HG02798 (cell line): ENCODE measurements around the gene SLC35F3.
"Not testable (repeated sequence)": the region's sequence is repeated elsewhere in the genome, so short reads cannot be mapped to it uniquely, and the experiment has no call there.

ENCODE experiments used
- ATAC-seq: cut with Tn5 transposase; IDR thresholded peaks from one replicate; pipeline ENCODE4 v1.9.1; 2021; ENCODE audit warnings: mild to moderate bottlenecking; ENCODE audit not compliant: unreplicated experiment, poor library complexity

Gene SLC35F3

GRCh38 chr1:234169161-234169849, 264.8 kb downstream of the SLC35F3 start:
- no peak for ATAC-seq

DNA sequence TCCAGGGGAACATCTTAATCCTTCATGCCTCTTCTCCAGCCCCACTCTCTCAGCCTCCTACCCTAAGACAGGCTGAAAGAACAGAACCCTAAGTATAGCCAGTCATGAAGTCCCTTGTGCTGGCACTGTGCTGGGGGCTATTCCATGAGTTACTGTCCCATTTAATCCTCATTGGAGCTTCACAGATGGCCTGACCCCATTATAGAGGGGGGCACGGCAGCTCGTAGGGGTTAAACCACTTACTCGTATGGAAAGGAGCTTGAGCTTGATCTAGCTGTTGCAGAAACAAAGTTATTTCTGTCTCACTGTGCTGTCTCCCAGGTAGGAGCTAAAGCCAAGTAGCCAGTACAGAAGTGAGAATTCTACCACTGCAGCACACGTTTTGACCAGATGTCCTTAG, 265.6 kb downstream of the SLC35F3 start:
- no peak for ATAC-seq

DNA sequence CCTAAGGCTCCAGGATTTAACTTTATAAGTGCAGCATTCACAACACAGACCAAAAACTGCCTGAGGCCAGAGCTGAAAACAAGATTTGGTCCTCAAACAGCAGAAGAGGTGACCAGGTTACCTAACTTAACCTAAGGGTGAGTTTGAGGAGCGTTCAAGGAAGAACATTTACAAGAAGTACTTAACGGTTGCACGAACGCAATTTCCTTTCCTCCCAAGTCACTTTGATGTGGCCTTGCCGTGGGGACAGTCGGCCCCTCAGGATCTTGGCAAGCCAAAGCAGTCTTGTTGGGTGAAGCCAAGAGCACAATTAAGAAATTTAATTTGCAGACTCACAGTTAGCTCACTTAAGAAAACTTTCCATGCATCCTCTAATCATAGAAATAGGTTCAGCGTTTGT, 266.1 kb downstream of the SLC35F3 start:
- no peak for ATAC-seq

- ATAC-seq, result no peak
These were observed 269.5 kb downstream of the SLC35F3 start for GRCh38 chr1:234173968-234174367.

- no peak for ATAC-seq
These were observed 270.9 kb downstream of the SLC35F3 start for GRCh38 chr1:234175363-234175762.

DNA sequence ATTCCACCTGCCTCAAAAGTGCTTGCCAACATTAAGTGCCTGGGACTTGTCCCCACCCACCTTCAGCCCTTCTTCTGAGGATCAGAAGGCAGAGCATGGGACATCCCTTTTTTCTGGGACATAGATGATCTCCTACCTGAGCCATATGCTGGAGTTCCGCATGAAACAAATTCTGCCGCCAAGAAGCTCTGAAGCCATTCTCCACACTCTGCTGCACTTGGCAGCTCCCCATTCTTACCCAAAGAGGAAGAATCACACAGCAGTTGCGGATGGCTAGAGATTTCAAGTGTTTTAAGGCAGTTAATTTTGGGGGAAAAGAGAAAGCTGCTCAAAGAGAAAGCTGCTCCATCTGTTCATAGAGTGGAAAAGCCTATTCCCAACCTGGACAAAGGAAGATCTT, 271.5 kb downstream of the SLC35F3 start:
- ATAC-seq, result no peak

DNA sequence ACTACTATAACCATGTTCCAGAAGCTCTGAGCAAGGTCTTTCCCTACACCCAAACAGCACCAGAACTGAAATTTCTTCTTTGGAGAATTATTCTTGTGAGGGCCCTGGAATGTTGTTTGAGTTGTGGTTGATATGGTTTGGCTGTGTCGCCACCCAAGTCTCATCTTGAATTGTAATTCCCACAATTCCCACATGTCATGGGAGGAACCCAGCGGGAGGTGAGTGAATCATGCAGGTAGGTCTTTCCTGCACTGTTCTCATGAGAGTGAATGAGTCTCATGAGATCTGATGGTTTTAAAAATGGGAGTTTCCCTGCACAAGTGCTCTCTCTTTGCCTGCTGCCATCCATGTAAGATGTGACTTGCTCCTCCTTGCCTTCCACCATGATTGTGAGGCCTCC, 272.4 kb downstream of the SLC35F3 start:
- not testable (repeated sequence) for ATAC-seq

- ATAC-seq, result no peak
These were observed 281.0 kb downstream of the SLC35F3 start for GRCh38 chr1:234185438-234185837.

- no peak for ATAC-seq
These were observed 281.7 kb downstream of the SLC35F3 start for GRCh38 chr1:234186037-234186688.

- ATAC-seq, result no peak
These were observed 283.9 kb downstream of the SLC35F3 start for GRCh38 chr1:234188454-234188792.

- no peak for ATAC-seq
These were observed 293.4 kb downstream of the SLC35F3 start for GRCh38 chr1:234197839-234198238.

DNA sequence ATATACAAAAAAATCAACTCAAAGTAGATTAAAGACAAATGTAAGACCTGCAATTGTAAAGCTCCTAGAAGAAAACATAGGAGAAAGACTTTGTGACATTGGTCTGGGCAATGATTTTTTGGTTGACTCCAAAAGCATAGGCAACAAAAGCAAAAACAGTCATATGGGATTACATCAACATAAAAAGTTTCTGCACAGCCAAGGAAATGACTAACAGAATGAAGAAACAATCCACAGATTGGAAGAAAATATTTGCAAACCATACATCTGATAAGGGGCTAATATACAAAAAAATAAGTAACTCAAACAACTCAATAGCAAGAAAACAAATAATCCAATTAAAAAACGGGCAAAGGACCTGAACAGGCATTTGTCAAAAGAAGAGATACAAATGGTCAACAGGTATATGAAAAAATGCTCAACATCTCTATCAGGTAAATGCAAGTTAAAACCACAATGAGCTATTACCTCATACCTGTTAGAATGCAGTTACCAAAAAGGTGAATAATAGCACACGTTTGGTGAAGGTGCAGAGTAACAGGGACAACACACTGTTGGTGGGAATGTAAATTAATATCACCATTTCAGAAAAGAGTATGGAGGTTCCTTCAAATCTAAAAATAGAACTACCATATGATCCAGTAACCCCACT, 295.1 kb downstream of the SLC35F3 start:
- ATAC-seq, result no peak

DNA sequence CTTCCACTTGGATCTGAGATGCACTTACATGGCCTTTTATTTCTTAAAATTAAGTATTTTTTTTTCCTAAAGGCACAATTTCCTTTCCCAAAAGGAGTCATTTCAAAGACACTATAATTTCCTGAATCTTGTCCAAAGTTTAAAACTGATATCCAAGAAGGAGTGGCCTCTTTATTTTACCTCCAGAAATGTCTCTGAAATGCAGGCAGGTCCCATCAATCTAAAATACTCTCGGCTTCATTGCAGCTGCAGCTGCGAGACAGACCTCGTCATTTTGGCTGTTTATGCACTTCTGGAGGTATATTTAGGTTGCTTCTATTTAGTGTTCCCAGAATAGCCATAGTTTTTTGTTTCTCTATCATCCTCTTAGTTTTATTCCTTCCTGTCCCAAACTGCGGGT, 296.1 kb downstream of the SLC35F3 start:
- ATAC-seq, result no peak

- ATAC-seq, result no peak
These were observed 297.1 kb downstream of the SLC35F3 start for GRCh38 chr1:234201600-234201999.

- no peak for ATAC-seq
These were observed 301.5 kb downstream of the SLC35F3 start for GRCh38 chr1:234205966-234206365.

- ATAC-seq, result no peak
These were observed 302.3 kb downstream of the SLC35F3 start for GRCh38 chr1:234206651-234207284.

DNA sequence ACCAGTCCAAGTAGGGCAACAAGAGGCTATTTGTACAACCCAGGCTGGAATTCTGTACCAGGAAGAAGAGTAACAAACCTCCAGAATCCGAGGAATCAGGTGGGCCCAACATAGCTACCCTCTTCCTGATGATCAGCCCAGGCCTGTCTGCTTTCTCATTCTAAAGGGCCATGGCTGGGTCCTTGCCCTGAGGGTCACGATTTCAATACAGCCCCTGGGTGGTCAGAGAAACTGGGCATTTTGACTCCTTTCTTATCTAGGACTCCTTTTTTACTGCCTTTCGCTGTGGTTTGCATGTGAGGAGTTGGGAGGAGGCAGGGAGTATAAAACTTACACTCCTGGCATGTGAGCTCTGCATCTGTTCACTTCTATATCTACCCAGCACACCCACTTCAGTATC, 303.9 kb downstream of the SLC35F3 start:
- no peak for ATAC-seq

DNA sequence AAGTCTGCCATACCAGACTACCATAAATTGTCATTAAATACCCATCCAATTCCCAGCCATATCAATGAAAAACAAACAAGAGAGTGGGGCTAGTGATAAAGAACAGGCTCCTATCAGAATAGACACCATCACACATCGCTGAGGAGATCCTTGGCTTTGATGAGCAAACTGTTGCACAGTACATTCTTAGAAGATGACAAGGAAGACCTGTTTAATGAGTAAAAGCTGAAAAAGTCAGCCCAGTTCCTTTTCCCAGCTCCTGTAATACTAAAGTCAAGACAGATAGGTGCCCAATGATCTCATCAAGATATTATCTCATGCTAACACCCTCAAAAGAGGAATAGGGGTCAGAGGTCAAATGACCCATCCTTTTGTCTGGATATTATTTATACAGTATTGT, 304.3 kb downstream of the SLC35F3 start:
- ATAC-seq, result no peak

GRCh38 chr1:234210429-234210828, 306.0 kb downstream of the SLC35F3 start:
- not testable (repeated sequence) for ATAC-seq

DNA sequence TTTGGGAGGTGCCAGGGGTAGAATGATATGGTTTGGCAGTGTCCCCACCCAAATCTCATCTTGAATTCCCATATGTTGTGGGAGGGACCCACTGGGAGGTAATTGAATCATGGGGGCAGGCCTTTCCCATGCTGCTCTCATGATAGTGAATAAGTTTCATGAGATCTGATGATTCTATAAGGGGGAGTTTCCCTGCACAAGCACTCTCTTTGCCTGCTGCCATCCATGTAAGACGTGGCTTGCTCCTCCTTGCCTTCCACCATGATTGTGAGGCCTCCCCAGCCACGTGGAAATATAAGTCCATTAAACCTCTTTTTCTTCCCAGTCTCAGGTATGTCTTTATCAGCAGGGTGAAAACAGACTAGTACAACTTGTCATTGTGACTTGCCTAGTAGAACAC, 307.4 kb downstream of the SLC35F3 start:
- ATAC-seq, result not testable (repeated sequence)
